GM19397 (cell line): ENCODE measurements around the gene CYLC1.
A peak's percentile ranks its signal among the peaks of the same experiment; 100 is the strongest.

Experiments
- ATAC-seq: cut with Tn5 transposase; IDR thresholded peaks from one replicate; pipeline ENCODE4 v1.9.1; 2021; ENCODE audit warnings: mild to moderate bottlenecking, moderate library complexity; ENCODE audit not compliant: unreplicated experiment

CYLC1 gene

GRCh38 chrX:83860846-83861245, at the start of gene CYLC1:
Gene CYLC1, plus strand, starts transcription at chrX:83861146. Its CDS starts 37 bp downstream, at chrX:83861183.
- ATAC-seq = no peak

- no peak for ATAC-seq
Measured at GRCh38 chrX:83819304-83819703, 41.6 kb upstream of the CYLC1 start.

GRCh38 chrX:83829874-83830273, 31.1 kb upstream of the CYLC1 start:
- ATAC-seq = no peak

- ATAC-seq = peak; percentile 97
Measured at GRCh38 chrX:83845397-83845796, 15.5 kb upstream of the CYLC1 start.

- ATAC-seq = no peak
Measured at GRCh38 chrX:83847339-83847738, 13.6 kb upstream of the CYLC1 start.

- no peak for ATAC-seq
Measured at GRCh38 chrX:83888585-83888984, 27.6 kb downstream of the CYLC1 start.

GRCh38 chrX:83892433-83892832, 31.5 kb downstream of the CYLC1 start:
- ATAC-seq = no peak

GRCh38 chrX:83906921-83907320, 46.0 kb downstream of the CYLC1 start:
- ATAC-seq = no peak

- no peak for ATAC-seq
Measured at GRCh38 chrX:83916525-83916924, 55.6 kb downstream of the CYLC1 start.

GRCh38 chrX:83934220-83934619, 73.3 kb downstream of the CYLC1 start:
- ATAC-seq = no peak
